ENCODE results near the gene IFI27. TPM values are rescaled to one million over a fixed set of nuclear protein-coding genes. Genes with fewer than 3 reads are reported as not detected.

Gene IFI27
- polyA plus RNA-seq, 1 of the 3 experiments (the other 2 are of a cell fraction), result 1.2 TPM

DNA sequence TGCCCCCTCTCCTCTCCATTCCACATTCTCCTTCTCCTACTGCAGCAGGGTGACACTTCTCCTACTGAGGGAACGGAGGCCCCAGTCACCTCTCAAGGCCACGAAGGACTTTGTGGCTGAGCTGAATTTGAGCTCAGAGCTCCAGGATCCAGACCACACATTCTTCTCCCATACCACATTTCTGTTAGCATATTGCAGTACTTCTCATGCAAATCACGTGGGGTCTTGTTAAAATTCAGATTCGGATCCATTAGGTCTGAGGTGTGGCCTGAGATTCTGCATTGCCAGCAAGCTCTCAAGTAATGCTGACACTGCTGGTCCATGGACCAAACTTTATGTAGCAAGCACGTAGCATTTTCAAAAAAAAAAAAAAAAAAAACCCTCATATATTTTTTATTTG lies 28.5 kb downstream of the IFI27 start:
- no peaks in the 10 kb centered on the region for H3K79me2 ChIP-seq (ENCODE audit: insufficient read depth)
- H3K4me3 ChIP-seq (ENCODE audit: low read depth in 2 of 2, low read length in 1 of 2), result no peak overlapping the region
- POLR2A ChIA-PET, result no interaction called here
- no peaks in the 10 kb centered on the region for H3K9me2 ChIP-seq
- H3F3A ChIP-seq (replicated peaks; ENCODE audit: insufficient read depth), result no peaks in the 10 kb centered on the region
- TF ChIP-seq, protein P1, sequence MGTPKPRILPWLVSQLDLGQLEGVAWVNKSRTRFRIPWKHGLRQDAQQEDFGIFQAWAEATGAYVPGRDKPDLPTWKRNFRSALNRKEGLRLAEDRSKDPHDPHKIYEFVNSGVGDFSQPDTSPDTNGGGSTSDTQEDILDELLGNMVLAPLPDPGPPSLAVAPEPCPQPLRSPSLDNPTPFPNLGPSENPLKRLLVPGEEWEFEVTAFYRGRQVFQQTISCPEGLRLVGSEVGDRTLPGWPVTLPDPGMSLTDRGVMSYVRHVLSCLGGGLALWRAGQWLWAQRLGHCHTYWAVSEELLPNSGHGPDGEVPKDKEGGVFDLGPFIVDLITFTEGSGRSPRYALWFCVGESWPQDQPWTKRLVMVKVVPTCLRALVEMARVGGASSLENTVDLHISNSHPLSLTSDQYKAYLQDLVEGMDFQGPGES (IDR thresholded peaks at IDR 0.05; ENCODE audit: low read depth, low read length), result no peak
- TF ChIP-seq TCF12 (IDR thresholded peaks at IDR 0.05), result no peak
- no peak for TF ChIP-seq PBX3 (IDR thresholded peaks at IDR 0.05)
- no peak for TF ChIP-seq FOXJ3 (CRISPR knock-in tag; IDR thresholded peaks at IDR 0.05)
- TF ChIP-seq SMC3 (IDR thresholded peaks at IDR 0.05; ENCODE audit: low read depth, low read length), result no peak
- no peak for TF ChIP-seq EP300 (IDR thresholded peaks at IDR 0.05; ENCODE audit: borderline replicate concordance in 1 of 2, low read depth in 1 of 2, low read length in 1 of 2)
- no peak for TF ChIP-seq MEF2A (IDR thresholded peaks at IDR 0.05; ENCODE audit: borderline replicate concordance, low read depth)
- TF ChIP-seq RFX5 (IDR thresholded peaks at IDR 0.05; ENCODE audit: low read length), result no peak
- TF ChIP-seq TAF1 (IDR thresholded peaks at IDR 0.05; ENCODE audit: borderline replicate concordance, low read depth, low read length), result no peak
- TF ChIP-seq GABPA (IDR thresholded peaks at IDR 0.05; ENCODE audit: low read depth), result no peak
- TF ChIP-seq POLR2AphosphoS5 (IDR thresholded peaks at IDR 0.05; ENCODE audit: low read depth, low read length), result no peak
- no peak for TF ChIP-seq SIN3A (IDR thresholded peaks at IDR 0.05; ENCODE audit: borderline replicate concordance, low read depth, low read length)
- no peak for TF ChIP-seq MXI1 (IDR thresholded peaks at IDR 0.05; ENCODE audit: low read depth, low read length)
- TF ChIP-seq NFIC (IDR thresholded peaks at IDR 0.05; ENCODE audit: borderline replicate concordance), result no peak
- TF ChIP-seq RCOR1 (IDR thresholded peaks at IDR 0.05; ENCODE audit: low read length), result no peak
- TF ChIP-seq CHD2 (IDR thresholded peaks at IDR 0.05; ENCODE audit: low read length, partially characterized antibody), result no peak
- TF ChIP-seq, protein P2, sequence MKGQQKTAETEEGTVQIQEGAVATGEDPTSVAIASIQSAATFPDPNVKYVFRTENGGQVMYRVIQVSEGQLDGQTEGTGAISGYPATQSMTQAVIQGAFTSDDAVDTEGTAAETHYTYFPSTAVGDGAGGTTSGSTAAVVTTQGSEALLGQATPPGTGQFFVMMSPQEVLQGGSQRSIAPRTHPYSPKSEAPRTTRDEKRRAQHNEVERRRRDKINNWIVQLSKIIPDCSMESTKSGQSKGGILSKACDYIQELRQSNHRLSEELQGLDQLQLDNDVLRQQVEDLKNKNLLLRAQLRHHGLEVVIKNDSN (IDR thresholded peaks at IDR 0.05; ENCODE audit: borderline replicate concordance, low read depth), result no peak
- H3K4me1 ChIP-seq (ENCODE audit: control insufficient read depth in 1 of 2, insufficient read depth in 2 of 2, low read depth in 1 of 2, low read length in 1 of 2), result peaks cover 0 to 3% of the 10 kb centered on the region in 2 experiments; a peak in 2 of 4 replicates
- no peak overlapping the region for H3K27ac ChIP-seq (ENCODE audit: low read depth in 2 of 2, low read length in 1 of 2)
- 61% methylated on average over 5 of the region's 5 CpGs for WGBS (ENCODE audit: low lambda C conversion rate)
- no peak for DNase-seq
- H4K20me1 ChIP-seq (ENCODE audit: insufficient read depth), result no peaks in the 10 kb centered on the region
- H2AFZ ChIP-seq (ENCODE audit: low read depth), result no peak overlapping the region
- no peak overlapping the region for H3K4me2 ChIP-seq
- CTCF ChIA-PET, result interaction anchor here (2.7 to 5.2 kb wide), 6 partner anchors 13 to 199 kb away, joined by 13 to 132 read pairs (median 34); no protein-coding TSS in a partner anchor
- H3K9ac ChIP-seq, result no peak overlapping the region
- H3K27me3 ChIP-seq (ENCODE audit: insufficient read depth), result no peaks in the 10 kb centered on the region
- no peaks in the 10 kb centered on the region for H3K9me3 ChIP-seq
- no peaks in the 10 kb centered on the region for H3K36me3 ChIP-seq (replicated peaks in 1 of 2; ENCODE audit: control insufficient read depth in 1 of 2, insufficient read depth in 2 of 2, low read length in 1 of 2)
